Caco-2 (cell line): Measurements from ENCODE around the gene LGALS3. TPM values are rescaled to one million over a fixed set of nuclear protein-coding genes. Genes with fewer than 3 reads are reported as not detected.

Experiments used
- BruUV-seq: library from RNA; stranded (reverse); fragments of 400-500 nt; replicated peaks from 2 replicates; lab custom pipeline; 2021; lab: Mats Ljungman, UMichigan
- CTCF ChIA-PET: fragments of 300-600 bp; sonication (Branson Sonifier 250); formaldehyde crosslinking; loops from one replicate; lab custom pipeline; 2022; ENCODE audit warnings: antibody characterized with exemption; lab: Charles Lee
- POLR2A ChIA-PET: fragments of 300-600 bp; sonication (Branson Sonifier 250); formaldehyde crosslinking; loops from one replicate; lab custom pipeline; 2022; ENCODE audit warnings: antibody characterized with exemption; lab: Charles Lee
- DNase-seq, 2 experiments: peaks; one replicate each; pipeline versions ENCODE4 v3.0.0 to v3.0.0-alpha.2; 2020 to 2022
- H3K27me3 ChIP-seq: replicated peaks from 2 replicates; pipeline ENCODE4 v1.6.0; 2011; ENCODE audit warnings: low read length; ENCODE audit not compliant: control insufficient read depth, insufficient read depth
- H3K36me3 ChIP-seq: 2 replicates; pipeline ENCODE4 v1.5.1; 2011; ENCODE audit warnings: low read length; ENCODE audit not compliant: control insufficient read depth, insufficient read depth
- H3K4me1 ChIP-seq: fragments of 250-450 bp; sonication (Bioruptor Pico); 2 replicates; pipeline ENCODE4 v1.5.1; 2020; ENCODE audit warnings: mild to moderate bottlenecking
- H3K4me3 ChIP-seq: 2 replicates; pipeline ENCODE4 v1.5.1; 2011; ENCODE audit warnings: low read depth, mild to moderate bottlenecking, control low read depth, low read length
- H3K9me3 ChIP-seq: fragments of 250-450 bp; sonication (Bioruptor Pico); 2 replicates; pipeline ENCODE4 v1.5.1; 2020; ENCODE audit warnings: mild to moderate bottlenecking, moderate library complexity
- H3K27ac Mint-ChIP-seq: one replicate; pipeline ENCODE4 v1.8.0; 2022; ENCODE audit warnings: mixed read lengths; ENCODE audit not compliant: unreplicated experiment
- H3K27me3 Mint-ChIP-seq: one replicate; pipeline ENCODE4 v1.8.0; 2022; ENCODE audit warnings: mixed read lengths; ENCODE audit not compliant: insufficient read depth, unreplicated experiment
- H3K36me3 Mint-ChIP-seq: one replicate; pipeline ENCODE4 v1.8.0; 2022; ENCODE audit warnings: mild to moderate bottlenecking, mixed read lengths; ENCODE audit not compliant: insufficient read depth, unreplicated experiment
- H3K4me1 Mint-ChIP-seq: one replicate; pipeline ENCODE4 v1.8.0; 2022; ENCODE audit warnings: low read depth, mixed read lengths; ENCODE audit not compliant: unreplicated experiment
- H3K4me3 Mint-ChIP-seq: one replicate; pipeline ENCODE4 v1.8.0; 2022; ENCODE audit warnings: mild to moderate bottlenecking, moderate library complexity, mixed read lengths; ENCODE audit not compliant: unreplicated experiment
- H3K9me3 Mint-ChIP-seq: one replicate; pipeline ENCODE4 v1.8.0; 2022; ENCODE audit warnings: mixed read lengths; ENCODE audit not compliant: unreplicated experiment
- CTCF ChIP-seq, 2 experiments: fragments of 200-600 bp in 1 of 2; IDR thresholded peaks; 1 replicate in 1 of 2; 2 replicates in 1 of 2; pipeline versions ENCODE4 v1.5.1 to v1.8.0; 2011 to 2022; ENCODE audit warnings: antibody characterized with exemption in 1 of 2, control low read depth in 1 of 2, inconsistent platforms in 1 of 2, low read depth in 1 of 2, low read length in 1 of 2, mild to moderate bottlenecking in 1 of 2, moderate library complexity in 1 of 2; ENCODE audit not compliant: insufficient read depth in 1 of 2, severe bottlenecking in 1 of 2, unreplicated experiment in 1 of 2
- intact Hi-C: fragments of 100-400 bp; cut with micrococcal nuclease; formaldehyde crosslinking; loops from one replicate; pipeline ENCODE4 v1.10.0; 2022; ENCODE audit not compliant: unreplicated experiment
- total RNA-seq: library from RNA; stranded (reverse); gene quantifications from 2 replicates; pipeline ENCODE4 v1.2.3, GENCODE V29; 2022

The LGALS3 gene
- total RNA-seq, 1 experiment from 2014 or later: 206 TPM

DNA sequence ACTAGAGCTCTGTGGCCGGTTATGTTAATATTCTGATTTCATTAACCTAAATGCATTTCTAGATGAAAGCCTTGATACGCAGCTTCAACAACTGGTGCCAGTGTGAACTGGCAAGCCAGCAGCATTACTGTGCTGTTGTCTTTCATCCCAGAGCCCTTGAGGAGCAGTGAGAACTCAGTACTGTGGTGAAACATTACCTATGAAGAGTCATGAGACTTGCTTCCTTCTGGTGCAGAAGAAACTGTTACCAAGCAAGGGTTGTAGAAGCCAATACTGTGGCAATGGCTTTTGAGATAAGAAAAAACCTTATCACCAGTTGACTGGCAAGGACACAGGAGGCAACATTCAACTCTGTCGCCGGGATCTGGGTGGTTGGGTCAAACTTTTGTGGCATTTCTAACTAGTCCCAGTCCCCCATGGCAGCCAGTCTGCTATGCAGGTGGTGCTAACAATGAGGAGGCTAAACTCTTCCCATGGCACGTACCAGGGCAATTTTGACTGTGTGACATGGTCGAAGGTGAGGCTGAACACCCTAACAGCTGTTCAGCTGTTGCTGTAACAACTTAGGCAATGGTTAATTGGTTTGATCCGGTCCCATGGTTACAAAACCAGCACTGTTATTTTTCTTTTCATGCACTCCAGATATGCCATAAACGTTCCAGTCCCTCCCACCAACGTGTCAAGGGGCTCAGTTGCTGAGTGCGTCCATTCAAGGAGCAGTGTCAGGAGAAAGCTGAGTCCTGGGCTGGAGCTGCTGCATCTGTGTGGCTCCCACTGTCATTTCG lies 12.6 kb upstream of the LGALS3 start:
- Mint-ChIP-seq H3K9me3 (no peaks in the 10 kb centered on the region), H3K27ac (peak overlapping the region; percentile 19), H3K4me1 (peaks cover 51% of the 10 kb centered on the region), H3K36me3 (no peaks in the 10 kb centered on the region), H3K4me3 (no peak overlapping the region), H3K27me3 (no peaks in the 10 kb centered on the region)
- POLR2A ChIA-PET: interaction anchor here (0.6 to 1.3 kb wide), 2 partner anchors 13 to 69 kb away, joined by 6 to 15 read pairs; no protein-coding TSS in a partner anchor
- no peak for DNase-seq
- intact Hi-C loops: no loop called here
- Histone ChIP-seq H3K9me3 (no peaks in the 10 kb centered on the region), H3K4me1 (peaks cover 64% of the 10 kb centered on the region), H3K36me3 (no peaks in the 10 kb centered on the region), H3K27me3 (no peaks in the 10 kb centered on the region), H3K4me3 (no peak overlapping the region)
- no peak for TF ChIP-seq CTCF (IDR thresholded peaks at IDR 0.05; ENCODE audit: insufficient read depth in 1 of 2, low read depth in 1 of 2, low read length in 1 of 2, severe bottlenecking in 1 of 2, unreplicated experiment in 1 of 2)
- no TSS peak for BruUV-seq
- CTCF ChIA-PET: no interaction called here

GRCh38 chr14:55117803-55118441 lies 11.1 kb upstream of the LGALS3 start:
- no peak overlapping the region for H3K27ac Mint-ChIP-seq
- H3K4me1 ChIP-seq: peaks cover 79% of the 10 kb centered on the region
- TF ChIP-seq CTCF (IDR thresholded peaks at IDR 0.05; ENCODE audit: insufficient read depth in 1 of 2, low read depth in 1 of 2, low read length in 1 of 2, severe bottlenecking in 1 of 2, unreplicated experiment in 1 of 2): no peak
- no TSS peak for BruUV-seq
- ChIA-PET POLR2A (no interaction called here), CTCF (interaction anchor here (0.5 to 1.0 kb wide), 2 partner anchors 67 to 73 kb away, joined by 3 read pairs; partner anchors contain the start of gene DLGAP5)
- peaks cover 64% of the 10 kb centered on the region for H3K4me1 Mint-ChIP-seq
- peaks cover under 1% of the 10 kb centered on the region for H3K36me3 Mint-ChIP-seq
- DNase-seq: peak in 1 of 2 experiments; percentile 47
- no peak overlapping the region for H3K4me3 Mint-ChIP-seq
- H3K9me3 ChIP-seq: no peaks in the 10 kb centered on the region
- H3K4me3 ChIP-seq: no peak overlapping the region
- no peaks in the 10 kb centered on the region for H3K27me3 ChIP-seq
- no peaks in the 10 kb centered on the region for H3K27me3 Mint-ChIP-seq
- intact Hi-C loops: no loop called here
- H3K9me3 Mint-ChIP-seq: no peaks in the 10 kb centered on the region
- H3K36me3 ChIP-seq: no peaks in the 10 kb centered on the region

- Mint-ChIP-seq H3K36me3 (peaks cover 6% of the 10 kb centered on the region), H3K27ac (no peak overlapping the region), H3K27me3 (no peaks in the 10 kb centered on the region), H3K4me1 (peaks cover 65% of the 10 kb centered on the region), H3K9me3 (no peaks in the 10 kb centered on the region), H3K4me3 (no peak overlapping the region)
- intact Hi-C loops: no loop called here
- H3K4me1 ChIP-seq: peaks cover 83% of the 10 kb centered on the region
- H3K36me3 ChIP-seq: no peaks in the 10 kb centered on the region
- DNase-seq: no peak
- TF ChIP-seq CTCF (IDR thresholded peaks at IDR 0.05; ENCODE audit: insufficient read depth in 1 of 2, low read depth in 1 of 2, low read length in 1 of 2, severe bottlenecking in 1 of 2, unreplicated experiment in 1 of 2): no peak
- BruUV-seq: no TSS peak
- H3K27me3 ChIP-seq: no peaks in the 10 kb centered on the region
- no peaks in the 10 kb centered on the region for H3K9me3 ChIP-seq
- CTCF ChIA-PET: interaction anchor here (0.6 kb wide), 1 partner anchor 12 kb away, joined by 4 read pairs; no protein-coding TSS in a partner anchor
- no peak overlapping the region for H3K4me3 ChIP-seq
- POLR2A ChIA-PET: no interaction called here
These were observed 10.3 kb upstream of the LGALS3 start for GRCh38 chr14:55118761-55119160.
